Trophoblast cell (in vitro differentiated cells and primary cell): ENCODE measurements around the gene KPNB1.

Experiments
- DNase-seq, 2 donors: peaks; one replicate each; pipeline ENCODE4 v3.0.0-alpha.2; 2016
- H2AFZ ChIP-seq: 2 replicates; pipeline ENCODE4 v1.6.1; 2013; ENCODE audit warnings: low read length, moderate library complexity, mild to moderate bottlenecking; ENCODE audit not compliant: insufficient read depth, poor library complexity
- H2AK5ac ChIP-seq: 2 replicates; pipeline ENCODE4 v1.6.1; 2013; ENCODE audit warnings: mild to moderate bottlenecking, low read length
- H2BK120ac ChIP-seq: 2 replicates; pipeline ENCODE4 v1.6.1; 2013; ENCODE audit warnings: low read length, mild to moderate bottlenecking, moderate library complexity; ENCODE audit not compliant: insufficient read depth, poor library complexity
- H2BK12ac ChIP-seq: 2 replicates; pipeline ENCODE4 v1.6.1; 2013; ENCODE audit warnings: mild to moderate bottlenecking, low read length, moderate library complexity
- H2BK5ac ChIP-seq: 2 replicates; pipeline ENCODE4 v1.6.1; 2013; ENCODE audit warnings: low read length, low read depth, moderate library complexity, mild to moderate bottlenecking; ENCODE audit not compliant: poor library complexity
- H3K14ac ChIP-seq: 2 replicates; pipeline ENCODE4 v1.6.1; 2013; ENCODE audit warnings: mild to moderate bottlenecking, low read length
- H3K18ac ChIP-seq: 2 replicates; pipeline ENCODE4 v1.6.1; 2013; ENCODE audit warnings: mild to moderate bottlenecking, low read length
- H3K23ac ChIP-seq: 2 replicates; pipeline ENCODE4 v1.6.1; 2013; ENCODE audit warnings: low read length
- H3K27ac ChIP-seq: 2 replicates; pipeline ENCODE4 v1.5.1; 2013; ENCODE audit warnings: low read depth, mild to moderate bottlenecking, inconsistent platforms, low read length, moderate library complexity
- H3K27me3 ChIP-seq: 2 replicates; pipeline ENCODE4 v1.6.1; 2013; ENCODE audit warnings: inconsistent platforms, mild to moderate bottlenecking, low read length, moderate library complexity; ENCODE audit not compliant: insufficient read depth
- H3K36me3 ChIP-seq, 2 experiments: 1 replicate in 1 of 2; 2 replicates in 1 of 2; pipeline ENCODE4 v1.6.1; 2013; ENCODE audit warnings: low read length in 2 of 2, mild to moderate bottlenecking in 2 of 2, moderate library complexity in 1 of 2; ENCODE audit not compliant: insufficient read depth in 2 of 2, control insufficient read depth in 1 of 2
- H3K4ac ChIP-seq: 2 replicates; pipeline ENCODE4 v1.6.1; 2013; ENCODE audit warnings: low read depth, mild to moderate bottlenecking, low read length, moderate library complexity
- H3K4me1 ChIP-seq, 2 experiments: 1 replicate in 1 of 2; 2 replicates in 1 of 2; pipeline ENCODE4 v1.6.1; 2013; ENCODE audit warnings: low read length in 2 of 2, mild to moderate bottlenecking in 2 of 2, moderate library complexity in 1 of 2; ENCODE audit not compliant: insufficient read depth in 2 of 2, control insufficient read depth in 1 of 2
- H3K4me2 ChIP-seq: 2 replicates; pipeline ENCODE4 v1.6.1; 2013; ENCODE audit warnings: inconsistent platforms, mild to moderate bottlenecking, low read length, moderate library complexity
- H3K4me3 ChIP-seq: 2 replicates; pipeline ENCODE4 v1.5.1; 2013; ENCODE audit warnings: mild to moderate bottlenecking, low read depth, low read length, inconsistent platforms
- H3K79me1 ChIP-seq: one replicate; pipeline ENCODE4 v1.6.1; 2013; ENCODE audit warnings: low read length
- H3K79me2 ChIP-seq: 2 replicates; pipeline ENCODE4 v1.6.1; 2013; ENCODE audit warnings: low read length, mild to moderate bottlenecking; ENCODE audit not compliant: control insufficient read depth, insufficient read depth, poor library complexity
- H3K9ac ChIP-seq: 2 replicates; pipeline ENCODE4 v1.6.1; 2013; ENCODE audit warnings: mild to moderate bottlenecking, low read length
- H3K9me3 ChIP-seq: 2 replicates; pipeline ENCODE4 v1.6.1; 2013; ENCODE audit warnings: low read depth, mild to moderate bottlenecking, control low read depth, inconsistent platforms, low read length; ENCODE audit not compliant: insufficient read depth
- H4K12ac ChIP-seq: 2 replicates; pipeline ENCODE4 v1.6.1; 2013; ENCODE audit warnings: low read depth, mild to moderate bottlenecking, low read length, moderate library complexity
- H4K8ac ChIP-seq: 2 replicates; pipeline ENCODE4 v1.6.1; 2013; ENCODE audit warnings: low read depth, mild to moderate bottlenecking, low read length, moderate library complexity
- H4K91ac ChIP-seq: one replicate; pipeline ENCODE4 v1.6.1; 2013; ENCODE audit warnings: low read depth, mild to moderate bottlenecking, low read length, moderate library complexity
- WGBS: extraction: QIAGEN DNeasy Blood & Tissue Kit; methylation state at CpG from one replicate; pipeline ENCODE4 v1.1.7; 2013; ENCODE audit warnings: missing lambda C conversion rate; ENCODE audit not compliant: insufficient read length, insufficient coverage; ENCODE audit errors: extremely low coverage; 5-methylcytosine and 5-hydroxymethylcytosine counted together

Gene KPNB1

GRCh38 chr17:47644324-47644723 is 5.4 kb upstream of the KPNB1 start:
- H3K23ac ChIP-seq: no peak overlapping the region
- H3K27me3 ChIP-seq: no peaks in the 10 kb centered on the region
- H3K9me3 ChIP-seq: no peaks in the 10 kb centered on the region
- peaks cover 7% of the 10 kb centered on the region for H3K79me2 ChIP-seq
- H3K27ac ChIP-seq: no peak overlapping the region
- H2BK120ac ChIP-seq: no peak overlapping the region
- no peak overlapping the region for H3K14ac ChIP-seq
- WGBS: no CpG with 5 or more reads among the region's 5 CpGs
- no peak overlapping the region for H3K9ac ChIP-seq
- DNase-seq: no peak
- H3K36me3 ChIP-seq: no peaks in the 10 kb centered on the region
- no peak overlapping the region for H4K12ac ChIP-seq
- no peak overlapping the region for H3K4me2 ChIP-seq
- H4K8ac ChIP-seq: no peak overlapping the region
- peaks cover 0 to 8% of the 10 kb centered on the region in 2 experiments for H3K4me1 ChIP-seq
- no peak overlapping the region for H2AK5ac ChIP-seq
- H3K18ac ChIP-seq: no peak overlapping the region
- peaks cover 7% of the 10 kb centered on the region for H3K79me1 ChIP-seq
- H4K91ac ChIP-seq: no peak overlapping the region
- H3K4ac ChIP-seq: no peak overlapping the region
- no peak overlapping the region for H3K4me3 ChIP-seq
- H2BK5ac ChIP-seq: no peak overlapping the region
- no peak overlapping the region for H2BK12ac ChIP-seq
- H2AFZ ChIP-seq: no peak overlapping the region

GRCh38 chr17:47649972-47650524 is 329 bp downstream of the KPNB1 start:
- peak overlapping the region; percentile 99 for H3K14ac ChIP-seq
- DNase-seq: peak; percentile 30 to 44
- peaks cover 13% of the 10 kb centered on the region for H3K79me2 ChIP-seq
- no peak overlapping the region for H3K23ac ChIP-seq
- peaks cover 0 to 9% of the 10 kb centered on the region in 2 experiments for H3K4me1 ChIP-seq
- peak overlapping the region; percentile 83 for H3K4me3 ChIP-seq
- H2BK120ac ChIP-seq: peak overlapping the region; percentile 91
- H2AFZ ChIP-seq: peak overlapping the region; percentile 87
- no peak overlapping the region for H2BK12ac ChIP-seq
- H3K36me3 ChIP-seq: peaks cover 6 to 15% of the 10 kb centered on the region in 2 experiments
- peak overlapping the region; percentile 93 for H4K91ac ChIP-seq
- H2AK5ac ChIP-seq: peak overlapping the region; percentile 98
- H3K27me3 ChIP-seq: no peaks in the 10 kb centered on the region
- H3K79me1 ChIP-seq: peaks cover 16% of the 10 kb centered on the region
- peak overlapping the region; percentile 90 for H3K9ac ChIP-seq
- H4K12ac ChIP-seq: peak overlapping the region; percentile 96
- peak overlapping the region; percentile 27 for H3K4me2 ChIP-seq
- H3K27ac ChIP-seq: peak overlapping the region; percentile 82
- no CpG with 5 or more reads among the region's 48 CpGs for WGBS
- H3K4ac ChIP-seq: peak overlapping the region; percentile 95
- peak overlapping the region; percentile 100 for H3K18ac ChIP-seq
- H2BK5ac ChIP-seq: peak overlapping the region; percentile 78
- H3K9me3 ChIP-seq: no peaks in the 10 kb centered on the region
- H4K8ac ChIP-seq: peak overlapping the region; percentile 95

GRCh38 chr17:47650525-47651522 is 1.1 kb downstream of the KPNB1 start:
- peak overlapping the region; percentile 82 for H3K27ac ChIP-seq
- peak overlapping the region; percentile 91 for H2BK120ac ChIP-seq
- H3K4me1 ChIP-seq: peaks cover 0 to 9% of the 10 kb centered on the region in 2 experiments
- DNase-seq: peak; percentile 92 to 93
- H3K4ac ChIP-seq: peak overlapping the region; percentile 96
- peak overlapping the region; percentile 57 for H2BK5ac ChIP-seq
- H4K8ac ChIP-seq: peak overlapping the region; percentile 95
- H2BK12ac ChIP-seq: no peak overlapping the region
- no CpG with 5 or more reads among the region's 39 CpGs for WGBS
- H3K18ac ChIP-seq: peak overlapping the region; percentile 100
- H3K9ac ChIP-seq: peak overlapping the region; percentile 90
- peak overlapping the region; percentile 87 for H2AK5ac ChIP-seq
- H3K14ac ChIP-seq: peak overlapping the region; percentile 99
- peak overlapping the region; percentile 87 for H3K4me2 ChIP-seq
- H4K12ac ChIP-seq: no peak overlapping the region
- no peak overlapping the region for H3K23ac ChIP-seq
- H3K79me2 ChIP-seq: peaks cover 13% of the 10 kb centered on the region
- H3K27me3 ChIP-seq: no peaks in the 10 kb centered on the region
- H3K9me3 ChIP-seq: no peaks in the 10 kb centered on the region
- H3K36me3 ChIP-seq: peaks cover 6 to 22% of the 10 kb centered on the region in 2 experiments
- H4K91ac ChIP-seq: peak overlapping the region; percentile 93
- peaks cover 16% of the 10 kb centered on the region for H3K79me1 ChIP-seq
- H2AFZ ChIP-seq: no peak overlapping the region
- peak overlapping the region; percentile 83 for H3K4me3 ChIP-seq

DNA sequence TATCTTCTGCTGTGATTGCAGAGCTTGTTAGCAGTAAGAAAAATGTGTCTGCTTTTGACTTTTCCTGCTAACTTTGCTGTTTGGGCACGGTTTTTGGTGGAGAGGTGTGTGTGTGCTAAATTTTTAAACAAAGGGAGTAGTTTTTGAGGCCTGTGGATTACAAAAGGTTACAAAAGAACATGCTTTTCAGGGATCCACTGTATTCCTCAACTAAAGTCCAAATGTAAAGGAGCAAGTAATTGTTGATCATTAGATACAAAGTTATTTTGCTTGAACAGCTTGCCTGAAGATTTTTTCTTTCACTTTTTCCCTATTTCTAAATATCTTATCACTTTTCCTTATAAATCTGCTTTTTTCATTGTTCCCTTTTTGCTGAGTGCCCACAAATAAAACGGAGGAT is 2.0 kb downstream of the KPNB1 start:
- Histone ChIP-seq H3K4me2 (no peak overlapping the region), H3K14ac (no peak overlapping the region), H4K12ac (no peak overlapping the region), H2BK12ac (no peak overlapping the region), H3K9me3 (no peaks in the 10 kb centered on the region), H2AFZ (no peak overlapping the region), H2BK120ac (no peak overlapping the region), H2BK5ac (no peak overlapping the region), H4K8ac (no peak overlapping the region), H3K18ac (no peak overlapping the region), H3K79me2 (peaks cover 13% of the 10 kb centered on the region), H3K9ac (no peak overlapping the region), H2AK5ac (no peak overlapping the region), H3K23ac (no peak overlapping the region), H4K91ac (no peak overlapping the region), H3K27ac (no peak overlapping the region), H3K27me3 (no peaks in the 10 kb centered on the region), H3K79me1 (peaks cover 16% of the 10 kb centered on the region), H3K4me3 (no peak overlapping the region), H3K4me1 (peaks cover 0 to 9% of the 10 kb centered on the region in 2 experiments), H3K4ac (peak overlapping the region; percentile 77), H3K36me3 (peaks cover 14 to 30% of the 10 kb centered on the region in 2 experiments)
- no CpG with 5 or more reads among the region's 2 CpGs for WGBS
- DNase-seq: no peak
